ENCODE data around the gene EIF4A2.

Gene EIF4A2

GRCh38 chr3:186760897-186761447 lies 22.4 kb upstream of the EIF4A2 start:
- no peak overlapping the region for H3K4me2 ChIP-seq (ENCODE audit: low read length)
- no peak overlapping the region for H2AFZ ChIP-seq (ENCODE audit: low read depth, low read length)
- no peaks in the 10 kb centered on the region for H3K9me3 ChIP-seq (ENCODE audit: insufficient read depth, low read length)
- no peaks in the 10 kb centered on the region for H4K20me1 ChIP-seq (ENCODE audit: insufficient read depth, low read length)
- no peak overlapping the region for H3K27ac ChIP-seq (ENCODE audit: low read length)
- TF ChIP-seq EZH2phosphoT487 (IDR thresholded peaks at IDR 0.05; ENCODE audit: low read depth): no peak
- TF ChIP-seq CTCF (IDR thresholded peaks at IDR 0.05; ENCODE audit: low read depth, low read length): no peak
- H3K9ac ChIP-seq (ENCODE audit: low read length): no peak overlapping the region
- H3K79me2 ChIP-seq (ENCODE audit: low read length): no peaks in the 10 kb centered on the region
- H3K4me3 ChIP-seq (ENCODE audit: low read length): no peak overlapping the region
- no peaks in the 10 kb centered on the region for H3K36me3 ChIP-seq (replicated peaks; ENCODE audit: low read depth, low read length)
- no peaks in the 10 kb centered on the region for H3K4me1 ChIP-seq (ENCODE audit: low read length)
- H3K27me3 ChIP-seq (ENCODE audit: low read depth, low read length): no peaks in the 10 kb centered on the region

GRCh38 chr3:186772281-186772694 lies 11.1 kb upstream of the EIF4A2 start:
- Histone ChIP-seq H3K36me3 (replicated peaks; ENCODE audit: low read depth, low read length) (no peaks in the 10 kb centered on the region), H2AFZ (ENCODE audit: low read depth, low read length) (peak overlapping the region; percentile 97), H3K79me2 (ENCODE audit: low read length) (no peaks in the 10 kb centered on the region), H3K27me3 (ENCODE audit: low read depth, low read length) (no peaks in the 10 kb centered on the region), H3K4me3 (ENCODE audit: low read length) (peak overlapping the region; percentile 95), H3K9me3 (ENCODE audit: insufficient read depth, low read length) (no peaks in the 10 kb centered on the region), H3K4me1 (ENCODE audit: low read length) (peaks cover 15% of the 10 kb centered on the region), H3K27ac (ENCODE audit: low read length) (peak overlapping the region; percentile 56), H3K9ac (ENCODE audit: low read length) (peak overlapping the region; percentile 86), H4K20me1 (ENCODE audit: insufficient read depth, low read length) (no peaks in the 10 kb centered on the region), H3K4me2 (ENCODE audit: low read length) (peak overlapping the region; percentile 92)
- TF ChIP-seq CTCF (IDR thresholded peaks at IDR 0.05; ENCODE audit: low read depth, low read length) (no peak), EZH2phosphoT487 (IDR thresholded peaks at IDR 0.05; ENCODE audit: low read depth) (no peak)

DNA sequence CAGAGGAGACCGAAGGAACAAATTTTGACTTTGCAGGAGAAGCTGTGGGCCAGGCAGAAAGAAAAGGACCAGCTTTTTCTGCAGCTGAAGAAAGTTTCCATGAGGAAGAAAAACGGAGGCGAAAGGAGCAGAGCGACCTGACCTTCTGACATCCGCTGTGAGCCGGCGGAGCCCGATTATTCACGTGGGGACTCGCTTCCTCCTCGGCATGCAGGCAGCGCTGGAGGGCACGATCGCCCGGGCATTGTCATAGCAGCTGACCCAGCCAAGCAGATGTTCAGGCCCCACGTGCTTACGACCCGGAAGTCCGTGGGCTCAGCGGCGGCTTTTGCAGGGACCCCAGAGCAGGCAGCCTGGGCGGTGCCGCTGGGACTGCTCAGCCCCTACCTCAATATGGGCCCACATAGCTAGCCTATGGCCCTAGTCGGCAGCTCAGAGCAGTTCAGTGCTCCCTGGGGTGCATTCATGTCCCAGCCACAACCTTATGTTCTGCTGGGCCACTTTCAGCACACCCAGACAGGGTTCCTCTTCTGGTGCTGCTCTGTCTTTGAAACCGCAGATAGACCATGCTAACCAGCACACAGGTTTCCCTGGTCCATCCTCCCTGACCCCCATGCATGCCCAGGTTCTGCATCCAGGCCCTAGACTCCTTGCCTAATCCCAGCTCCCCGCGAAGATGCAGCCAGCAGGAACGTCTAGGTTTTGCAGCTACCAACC lies 10.5 kb upstream of the EIF4A2 start:
- Histone ChIP-seq H3K79me2 (ENCODE audit: low read length) (no peaks in the 10 kb centered on the region), H3K27me3 (ENCODE audit: low read depth, low read length) (no peaks in the 10 kb centered on the region), H3K27ac (ENCODE audit: low read length) (peak overlapping the region; percentile 56), H3K9me3 (ENCODE audit: insufficient read depth, low read length) (no peaks in the 10 kb centered on the region), H3K36me3 (replicated peaks; ENCODE audit: low read depth, low read length) (no peaks in the 10 kb centered on the region), H3K4me3 (ENCODE audit: low read length) (peak overlapping the region; percentile 95), H4K20me1 (ENCODE audit: insufficient read depth, low read length) (no peaks in the 10 kb centered on the region), H3K9ac (ENCODE audit: low read length) (peak overlapping the region; percentile 86), H2AFZ (ENCODE audit: low read depth, low read length) (peak overlapping the region; percentile 97), H3K4me1 (ENCODE audit: low read length) (peaks cover 15% of the 10 kb centered on the region), H3K4me2 (ENCODE audit: low read length) (peak overlapping the region; percentile 92)
- TF ChIP-seq CTCF (IDR thresholded peaks at IDR 0.05; ENCODE audit: low read depth, low read length): no peak
- TF ChIP-seq EZH2phosphoT487 (IDR thresholded peaks at IDR 0.05; ENCODE audit: low read depth): no peak

- H3K79me2 ChIP-seq (ENCODE audit: low read length): no peaks in the 10 kb centered on the region
- H3K9ac ChIP-seq (ENCODE audit: low read length): no peak overlapping the region
- no peaks in the 10 kb centered on the region for H3K36me3 ChIP-seq (replicated peaks; ENCODE audit: low read depth, low read length)
- no peaks in the 10 kb centered on the region for H3K9me3 ChIP-seq (ENCODE audit: insufficient read depth, low read length)
- peaks cover 15% of the 10 kb centered on the region for H3K4me1 ChIP-seq (ENCODE audit: low read length)
- no peak overlapping the region for H2AFZ ChIP-seq (ENCODE audit: low read depth, low read length)
- no peak overlapping the region for H3K4me3 ChIP-seq (ENCODE audit: low read length)
- no peak overlapping the region for H3K27ac ChIP-seq (ENCODE audit: low read length)
- H3K27me3 ChIP-seq (ENCODE audit: low read depth, low read length): no peaks in the 10 kb centered on the region
- no peak overlapping the region for H3K4me2 ChIP-seq (ENCODE audit: low read length)
- no peaks in the 10 kb centered on the region for H4K20me1 ChIP-seq (ENCODE audit: insufficient read depth, low read length)
- TF ChIP-seq CTCF (IDR thresholded peaks at IDR 0.05; ENCODE audit: low read depth, low read length) (no peak), EZH2phosphoT487 (IDR thresholded peaks at IDR 0.05; ENCODE audit: low read depth) (no peak)
Observed at GRCh38 chr3:186775999-186776398, 7.4 kb upstream of the EIF4A2 start.

Measured in OCI-LY3 (cell line).